Measurements from ENCODE around the gene RPS27A. TPM values are rescaled to one million over a fixed set of nuclear protein-coding genes. Genes with fewer than 3 reads are reported as not detected.
A peak's percentile ranks its signal among the peaks of the same experiment; 100 is the strongest.

RPS27A gene
- total and polyA plus RNA-seq, 9 of the 15 experiments (the other 6 are each of a cell fraction or from before 2014, with no cell fraction given) = 1,383 to 3,282 (median 2,242) TPM

GRCh38 chr2:55232084-55232862 lies at the start of gene RPS27A, which contains the start of gene CLHC1 (continued):
- no peak for TF ChIP-seq E2F8 (IDR thresholded peaks at IDR 0.05; ENCODE audit: low read depth, partially characterized antibody)
- no peak for TF ChIP-seq KLF6 (CRISPR knock-in tag; IDR thresholded peaks at IDR 0.05; ENCODE audit: borderline replicate concordance)
- no peak for TF ChIP-seq SIRT6 (IDR thresholded peaks at IDR 0.05; ENCODE audit: low read depth, low read length)
- TF ChIP-seq ZNF224 (CRISPR knock-in tag; IDR thresholded peaks at IDR 0.05) = no peak
- TF ChIP-seq SPI1 (IDR thresholded peaks at IDR 0.05; ENCODE audit: borderline replicate concordance, low read depth, low read length) = peak; percentile 55; the same call in 1 of the 2 replicates
- peak; percentile 80; the same call in 1 of the 2 replicates for TF ChIP-seq THAP12 (CRISPR knock-in tag; IDR thresholded peaks at IDR 0.05)
- no peak for TF ChIP-seq ZNF668 (CRISPR knock-in tag; IDR thresholded peaks at IDR 0.05)
- TF ChIP-seq GMEB1 (CRISPR knock-in tag; IDR thresholded peaks at IDR 0.05) = no peak
- TF ChIP-seq U2AF1 (optimal IDR thresholded peaks at IDR 0.05; ENCODE audit: low read depth, low read length) = no peak
- TF ChIP-seq TEAD4 (IDR thresholded peaks at IDR 0.05; ENCODE audit: low read length) = no peak
- no peak for TF ChIP-seq TEAD4 (CRISPR knock-in tag; IDR thresholded peaks at IDR 0.05; ENCODE audit: borderline replicate concordance)
- TF ChIP-seq GTF2A2 (tag; IDR thresholded peaks at IDR 0.05) = no peak
- peak in 1 of 2 experiments; percentile 51 for TF ChIP-seq E2F6 (IDR thresholded peaks at IDR 0.05; ENCODE audit: borderline replicate concordance in 1 of 2, extremely low read depth in 1 of 2, insufficient read depth in 1 of 2, insufficient read length in 1 of 2, low read depth in 1 of 2, low read length in 1 of 2, poor library complexity in 1 of 2, severe bottlenecking in 1 of 2)
- TF ChIP-seq LCOR (CRISPR knock-in tag; IDR thresholded peaks at IDR 0.05) = peak; percentile 85
- TF ChIP-seq HNRNPK (IDR thresholded peaks at IDR 0.05; ENCODE audit: low read depth, low read length, poor library complexity, severe bottlenecking) = no peak
- no peak for TF ChIP-seq MXD1 (CRISPR knock-in tag; IDR thresholded peaks at IDR 0.05; ENCODE audit: borderline replicate concordance, poor library complexity, severe bottlenecking)
- TF ChIP-seq SREBF1 (IDR thresholded peaks at IDR 0.05; ENCODE audit: borderline replicate concordance, low read depth, low read length) = no peak
